GM19035 (cell line): ENCODE data around the gene MYO10.

Experiments used
- ATAC-seq: cut with Tn5 transposase; IDR thresholded peaks from one replicate; pipeline ENCODE4 v1.9.1; 2021; ENCODE audit not compliant: unreplicated experiment

The MYO10 gene

GRCh38 chr5:16918156-16918555, 17.9 kb downstream of the MYO10 start:
- ATAC-seq: no peak

- ATAC-seq: no peak
Observed at GRCh38 chr5:16916262-16916878, 19.7 kb downstream of the MYO10 start.

GRCh38 chr5:16914584-16914983, 21.5 kb downstream of the MYO10 start:
- ATAC-seq: no peak

- no peak for ATAC-seq
Observed at GRCh38 chr5:16914108-16914435, 22.0 kb downstream of the MYO10 start.

- ATAC-seq: no peak
Observed at GRCh38 chr5:16913187-16914107, 22.6 kb downstream of the MYO10 start.

GRCh38 chr5:16912080-16912479, 24.0 kb downstream of the MYO10 start:
- ATAC-seq: no peak

GRCh38 chr5:16909464-16909863, 26.6 kb downstream of the MYO10 start:
- no peak for ATAC-seq

GRCh38 chr5:16907270-16907669, 28.8 kb downstream of the MYO10 start:
- no peak for ATAC-seq

- ATAC-seq: no peak
Observed at GRCh38 chr5:16906255-16906654, 29.8 kb downstream of the MYO10 start.

GRCh38 chr5:16903480-16904300, 32.4 kb downstream of the MYO10 start:
- ATAC-seq: no peak

GRCh38 chr5:16902846-16903245, 33.2 kb downstream of the MYO10 start:
- ATAC-seq: no peak

- no peak for ATAC-seq
Observed at GRCh38 chr5:16901021-16901644, 35.0 kb downstream of the MYO10 start.

- ATAC-seq: no peak
Observed at GRCh38 chr5:16899171-16899570, 36.9 kb downstream of the MYO10 start.

GRCh38 chr5:16897800-16898199, 38.3 kb downstream of the MYO10 start:
- ATAC-seq: no peak

- no peak for ATAC-seq
Observed at GRCh38 chr5:16897284-16897704, 38.8 kb downstream of the MYO10 start.

GRCh38 chr5:16896767-16897166, 39.3 kb downstream of the MYO10 start:
- no peak for ATAC-seq

GRCh38 chr5:16894236-16895057, 41.6 kb downstream of the MYO10 start:
- ATAC-seq: no peak

- ATAC-seq: no peak
Observed at GRCh38 chr5:16891033-16891432, 45.1 kb downstream of the MYO10 start.

- no peak for ATAC-seq
Observed at GRCh38 chr5:16889972-16890519, 46.0 kb downstream of the MYO10 start.
